Skeletal muscle satellite cell (primary cell): ENCODE results near the gene LRRC34.

Source experiments
- H3K27me3 ChIP-seq: 2 replicates; pipeline ENCODE4 v1.7.0; 2013; ENCODE audit warnings: low read length; ENCODE audit not compliant: control insufficient read depth, insufficient read depth
- H3K36me3 ChIP-seq: 2 replicates; pipeline ENCODE4 v1.7.0; 2013; ENCODE audit warnings: mild to moderate bottlenecking, control low read depth, low read length; ENCODE audit not compliant: insufficient read depth
- H3K4me1 ChIP-seq: 2 replicates; pipeline ENCODE4 v1.7.0; 2013; ENCODE audit warnings: low read length; ENCODE audit not compliant: control insufficient read depth, insufficient read depth
- H3K4me2 ChIP-seq: 2 replicates; pipeline ENCODE4 v1.7.0; 2013; ENCODE audit warnings: mild to moderate bottlenecking, low read length
- H3K4me3 ChIP-seq: 2 replicates; pipeline ENCODE4 v1.7.0; 2013; ENCODE audit warnings: low read length
- H3K9ac ChIP-seq: 2 replicates; pipeline ENCODE4 v1.7.0; 2013; ENCODE audit warnings: mild to moderate bottlenecking, low read depth, low read length, moderate library complexity
- H3K9me3 ChIP-seq: replicated peaks from 2 replicates; pipeline ENCODE4 v1.7.0; 2013; ENCODE audit warnings: mild to moderate bottlenecking, control low read depth, low read length

Gene LRRC34

DNA sequence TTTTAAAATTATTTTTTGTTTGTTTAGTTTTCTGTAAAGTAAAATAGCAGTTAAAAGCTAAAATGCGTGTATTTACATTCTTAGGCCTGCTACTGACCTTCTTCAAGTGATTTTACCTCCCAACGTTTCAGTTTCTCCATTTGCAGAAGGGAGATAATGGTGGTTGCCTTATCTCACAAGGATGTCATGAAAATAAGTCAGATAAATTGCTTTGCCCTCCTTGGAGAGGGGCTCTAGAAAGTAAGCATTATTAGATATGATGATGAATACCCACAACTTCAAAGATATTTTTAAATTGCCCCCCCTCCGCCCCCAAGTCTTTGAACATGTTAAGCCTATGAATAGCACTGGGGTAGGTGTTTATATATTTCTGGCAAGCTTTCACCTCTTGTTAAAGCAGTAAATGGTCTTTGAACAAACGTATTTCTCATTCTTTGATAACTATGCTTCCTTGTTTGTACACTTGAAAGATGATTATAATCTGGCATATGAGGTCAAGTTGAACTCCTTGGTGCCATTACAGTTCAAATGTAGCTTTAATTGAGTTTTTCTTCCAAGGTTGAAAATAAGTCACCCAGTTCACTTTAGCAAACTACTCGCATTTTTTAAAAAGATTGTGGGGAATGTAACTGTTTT is 54.2 kb downstream of the LRRC34 start:
- Histone ChIP-seq H3K4me1 (no peaks in the 10 kb centered on the region), H3K36me3 (no peaks in the 10 kb centered on the region), H3K9me3 (no peaks in the 10 kb centered on the region), H3K9ac (no peak overlapping the region), H3K4me2 (no peak overlapping the region), H3K27me3 (peaks cover 4% of the 10 kb centered on the region), H3K4me3 (no peak overlapping the region)

DNA sequence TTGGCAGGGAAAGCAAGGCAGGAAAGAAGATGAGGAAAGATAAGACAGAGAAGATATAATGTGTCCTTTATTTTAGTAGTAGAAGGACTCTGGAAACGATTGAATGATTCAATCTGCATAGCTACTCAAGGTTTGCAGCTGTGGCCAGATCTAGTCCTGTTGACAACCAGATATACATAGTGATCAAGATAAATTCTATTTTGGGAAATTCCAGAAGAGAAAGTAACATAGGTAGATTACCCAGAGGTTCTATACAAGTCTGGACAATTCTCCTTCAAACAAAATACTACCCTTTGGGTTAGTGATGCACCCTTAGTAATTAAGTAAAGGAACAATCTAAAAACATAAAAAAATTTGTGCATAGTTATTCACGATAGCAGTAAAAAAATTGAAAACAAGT is 57.2 kb downstream of the LRRC34 start:
- H3K9me3 ChIP-seq: no peaks in the 10 kb centered on the region
- no peak overlapping the region for H3K4me2 ChIP-seq
- H3K9ac ChIP-seq: no peak overlapping the region
- H3K4me3 ChIP-seq: no peak overlapping the region
- H3K27me3 ChIP-seq: peaks cover 19% of the 10 kb centered on the region
- H3K36me3 ChIP-seq: no peaks in the 10 kb centered on the region
- no peaks in the 10 kb centered on the region for H3K4me1 ChIP-seq

DNA sequence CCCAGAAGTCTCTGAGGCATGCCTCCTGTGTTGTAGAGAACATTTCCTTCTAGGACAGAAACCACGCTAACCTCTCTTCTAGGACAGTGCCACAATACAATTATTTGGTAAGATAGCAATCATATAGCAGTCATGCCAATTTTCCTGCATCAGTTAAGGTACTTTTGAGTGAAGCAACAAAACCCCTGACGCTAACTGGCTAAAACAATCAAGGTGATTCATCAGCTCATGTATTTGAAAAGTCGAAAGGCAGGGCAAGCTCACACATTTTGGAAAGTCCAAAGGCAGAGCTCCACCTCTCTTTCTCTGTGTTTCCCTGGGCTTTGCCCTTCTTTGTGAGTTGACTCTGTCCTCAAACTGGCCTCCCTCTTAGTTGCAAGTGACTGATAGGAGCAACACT is 58.0 kb downstream of the LRRC34 start:
- H3K27me3 ChIP-seq: peaks cover 19% of the 10 kb centered on the region
- H3K4me2 ChIP-seq: no peak overlapping the region
- no peaks in the 10 kb centered on the region for H3K36me3 ChIP-seq
- no peaks in the 10 kb centered on the region for H3K4me1 ChIP-seq
- no peak overlapping the region for H3K9ac ChIP-seq
- no peak overlapping the region for H3K4me3 ChIP-seq
- no peaks in the 10 kb centered on the region for H3K9me3 ChIP-seq

DNA sequence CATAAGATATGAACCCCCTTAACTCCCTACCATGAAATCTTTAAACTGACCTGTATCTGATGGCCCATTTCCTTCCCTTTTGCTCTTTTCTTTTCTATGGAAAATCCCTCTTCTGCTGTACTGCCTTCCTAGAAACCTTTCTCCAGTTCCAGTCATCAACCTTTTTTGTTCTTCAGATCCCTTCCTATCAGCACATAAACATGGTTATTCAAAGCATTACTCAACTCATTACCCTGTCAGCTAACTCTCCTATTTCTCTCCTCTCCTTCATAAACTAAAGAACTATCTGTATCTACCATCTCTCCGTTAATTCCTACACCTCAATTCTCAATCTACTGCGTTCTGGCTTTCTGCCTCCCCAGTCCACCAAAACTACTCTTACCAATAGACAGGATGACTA is 60.8 kb downstream of the LRRC34 start:
- Histone ChIP-seq H3K36me3 (no peaks in the 10 kb centered on the region), H3K4me3 (no peak overlapping the region)

DNA sequence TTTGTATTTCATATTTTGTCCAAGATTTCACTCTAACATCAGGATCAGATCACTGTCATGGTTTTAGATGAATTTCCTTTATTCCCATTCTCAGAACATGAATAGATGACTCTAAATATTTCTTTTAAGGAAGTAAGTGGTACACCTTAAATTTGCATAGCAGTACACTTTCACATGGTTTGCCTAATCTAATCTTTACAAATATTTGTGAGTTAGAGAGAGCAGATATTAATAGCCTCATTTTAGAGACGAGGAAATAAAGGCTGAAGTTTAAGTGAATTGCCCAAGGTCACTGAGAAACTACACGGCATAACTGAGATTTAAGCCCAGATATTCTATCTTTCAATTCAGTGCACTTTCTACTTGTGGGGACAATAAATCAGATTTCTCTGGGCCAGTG is 62.0 kb downstream of the LRRC34 start:
- no peaks in the 10 kb centered on the region for H3K9me3 ChIP-seq
- no peaks in the 10 kb centered on the region for H3K4me1 ChIP-seq
- H3K36me3 ChIP-seq: no peaks in the 10 kb centered on the region
- H3K27me3 ChIP-seq: peaks cover 36% of the 10 kb centered on the region
- H3K4me3 ChIP-seq: no peak overlapping the region
- no peak overlapping the region for H3K9ac ChIP-seq
- H3K4me2 ChIP-seq: no peak overlapping the region

More for the DNA sequence above, 60.8 kb downstream of the LRRC34 start:
- H3K9ac ChIP-seq: no peak overlapping the region
- no peaks in the 10 kb centered on the region for H3K9me3 ChIP-seq
- no peaks in the 10 kb centered on the region for H3K4me1 ChIP-seq
- peaks cover 27% of the 10 kb centered on the region for H3K27me3 ChIP-seq
- no peak overlapping the region for H3K4me2 ChIP-seq

DNA sequence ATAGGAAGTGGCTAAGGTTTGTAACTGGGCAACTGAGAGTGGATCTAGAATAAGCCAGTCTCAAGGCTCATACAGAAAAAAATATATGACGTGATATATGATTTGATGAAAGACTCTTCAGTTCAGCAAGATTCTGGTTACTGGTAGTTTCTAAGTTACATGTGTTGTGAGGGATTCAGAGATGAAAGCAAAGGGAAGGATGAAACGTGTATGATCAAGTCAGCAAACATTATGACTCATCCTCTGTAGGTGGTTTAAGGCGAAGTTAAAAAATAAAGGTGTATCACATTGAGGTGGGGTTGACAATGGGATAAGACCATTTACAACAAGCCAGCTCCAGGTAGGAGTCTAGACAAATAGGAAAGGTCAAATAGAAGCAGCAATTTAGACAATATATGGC is 64.0 kb downstream of the LRRC34 start:
- Histone ChIP-seq H3K27me3 (peaks cover 34% of the 10 kb centered on the region), H3K4me2 (no peak overlapping the region), H3K9me3 (no peaks in the 10 kb centered on the region), H3K9ac (no peak overlapping the region), H3K4me3 (no peak overlapping the region), H3K4me1 (no peaks in the 10 kb centered on the region), H3K36me3 (no peaks in the 10 kb centered on the region)

DNA sequence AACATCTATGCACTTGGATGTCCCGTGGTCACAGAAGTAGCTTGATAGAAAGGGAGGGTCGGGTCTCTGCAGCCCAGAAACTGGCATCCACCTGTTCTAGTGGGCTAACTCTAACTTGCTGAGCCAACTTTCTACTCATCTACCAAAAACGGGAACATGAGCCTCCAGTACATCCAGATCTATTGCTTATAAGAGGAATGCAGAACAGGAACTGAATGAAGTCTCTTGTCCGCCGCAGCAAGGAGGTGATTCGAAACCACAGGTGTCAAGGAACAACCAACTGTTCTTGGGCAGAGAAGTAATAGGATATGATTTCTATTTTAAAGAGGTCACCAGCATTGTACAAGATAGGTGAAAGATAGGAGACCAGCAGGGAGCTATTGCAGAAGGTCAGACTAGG is 65.8 kb downstream of the LRRC34 start:
- peaks cover 26% of the 10 kb centered on the region for H3K27me3 ChIP-seq
- no peak overlapping the region for H3K4me2 ChIP-seq
- H3K4me3 ChIP-seq: no peak overlapping the region
- H3K9ac ChIP-seq: no peak overlapping the region
- no peaks in the 10 kb centered on the region for H3K9me3 ChIP-seq
- H3K36me3 ChIP-seq: no peaks in the 10 kb centered on the region
- H3K4me1 ChIP-seq: no peaks in the 10 kb centered on the region

DNA sequence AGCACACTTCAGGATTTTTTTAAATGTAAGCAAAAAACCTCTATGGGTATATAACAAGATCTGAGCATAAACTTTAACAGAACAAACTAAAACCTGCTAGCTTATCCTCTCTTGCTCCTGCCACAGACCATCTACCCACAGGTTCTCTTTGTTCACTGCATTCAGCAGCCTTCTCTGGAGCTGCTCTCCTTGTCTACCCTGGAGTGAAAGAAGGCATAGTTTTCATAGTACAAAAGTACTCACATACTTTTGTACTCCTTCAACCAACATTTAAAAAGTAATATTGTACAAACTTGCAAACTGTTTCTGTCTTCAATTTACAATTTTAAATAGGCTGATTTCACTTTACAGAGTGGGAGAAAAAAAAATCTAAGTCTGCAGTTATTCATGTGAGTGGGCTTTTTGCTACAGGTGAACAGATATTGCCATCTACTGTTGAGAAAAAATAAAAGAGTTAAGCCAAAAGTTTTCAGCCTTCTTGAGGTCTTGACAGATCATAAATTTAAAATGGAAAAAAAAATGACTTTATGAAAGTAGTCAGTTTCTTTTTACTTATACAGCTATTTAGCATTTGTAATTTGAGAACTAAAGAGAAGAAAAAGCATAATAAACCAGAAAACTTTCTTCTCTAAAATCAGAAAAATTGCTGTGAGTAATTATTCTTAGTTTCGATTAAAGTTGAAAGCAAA is 68.2 kb downstream of the LRRC34 start:
- Histone ChIP-seq H3K9me3 (no peaks in the 10 kb centered on the region), H3K36me3 (no peaks in the 10 kb centered on the region), H3K4me3 (no peak overlapping the region), H3K4me2 (no peak overlapping the region), H3K9ac (no peak overlapping the region), H3K27me3 (peaks cover 17% of the 10 kb centered on the region), H3K4me1 (no peaks in the 10 kb centered on the region)
